Activated CD4-positive, alpha-beta memory T cell treated with anti-CD3 and anti-CD28 coated beads for 36 hours (primary cell): ENCODE data around the gene SMAD9. TPM values are rescaled to one million over a fixed set of nuclear protein-coding genes. Genes with fewer than 3 reads are reported as not detected.

Source experiments
- CTCF ChIA-PET: fragments of 350-600 bp; sonication (Branson Sonifier 250); formaldehyde crosslinking; loops from one replicate; lab custom pipeline; 2021; ENCODE audit warnings: antibody characterized with exemption, inconsistent platforms; lab: Charles Lee
- POLR2A ChIA-PET: fragments of 350-600 bp; sonication (Branson Sonifier 250); formaldehyde crosslinking; loops from one replicate; lab custom pipeline; 2021; ENCODE audit warnings: antibody characterized with exemption; lab: Charles Lee
- DNase-seq: peaks from one replicate; pipeline ENCODE4 v3.0.0-alpha.2; 2020
- H3K27ac Mint-ChIP-seq: one replicate; pipeline ENCODE4 v1.8.0; 2021; ENCODE audit warnings: mixed read lengths
- H3K27me3 Mint-ChIP-seq: one replicate; pipeline ENCODE4 v1.8.0; 2021; ENCODE audit warnings: mixed read lengths
- H3K36me3 Mint-ChIP-seq: one replicate; pipeline ENCODE4 v1.8.0; 2021; ENCODE audit warnings: mixed read lengths
- H3K4me1 Mint-ChIP-seq: one replicate; pipeline ENCODE4 v1.8.0; 2021; ENCODE audit warnings: low read depth, mixed read lengths
- H3K4me3 Mint-ChIP-seq: one replicate; pipeline ENCODE4 v1.8.0; 2021; ENCODE audit warnings: mild to moderate bottlenecking, mixed read lengths
- H3K9me3 Mint-ChIP-seq: one replicate; pipeline ENCODE4 v1.8.0; 2021; ENCODE audit warnings: mixed read lengths
- intact Hi-C: fragments of 100-400 bp; cut with micrococcal nuclease; formaldehyde crosslinking; loops from one replicate; pipeline ENCODE4 v1.15.1; 2023
- total RNA-seq, 2 experiments: library from RNA; stranded (reverse); gene quantifications; one replicate each; pipeline ENCODE4 v1.2.3, GENCODE V29; 2021

Gene SMAD9
- total RNA-seq, 2 experiments from 2014 or later, result not detected

- H3K36me3 Mint-ChIP-seq, result no peaks in the 10 kb centered on the region
- H3K4me1 Mint-ChIP-seq, result no peaks in the 10 kb centered on the region
- CTCF ChIA-PET, result interaction anchor here (1.2 to 1.5 kb wide), 2 partner anchors 9 to 16 kb away, joined by 3 read pairs; no protein-coding TSS in a partner anchor
- no peaks in the 10 kb centered on the region for H3K9me3 Mint-ChIP-seq
- POLR2A ChIA-PET, result no interaction called here
- H3K27me3 Mint-ChIP-seq, result peaks cover 12% of the 10 kb centered on the region
- H3K27ac Mint-ChIP-seq, result no peak overlapping the region
- intact Hi-C loops, result loop anchor here (2.0 to 10.0 kb wide), 2 partner anchors 130 to 214 kb away; no protein-coding TSS in a partner anchor
- H3K4me3 Mint-ChIP-seq, result no peak overlapping the region
- DNase-seq, result peak; percentile 33
These were observed 69.1 kb downstream of the SMAD9 start for GRCh38 chr13:36850790-36851438.

GRCh38 chr13:36848199-36848982, 71.6 kb downstream of the SMAD9 start:
- CTCF ChIA-PET, result interaction anchor here (0.5 to 1.3 kb wide), 6 partner anchors 10 to 134 kb away, joined by 3 to 4 read pairs (median 3); no protein-coding TSS in a partner anchor
- Mint-ChIP-seq H3K4me1 (no peaks in the 10 kb centered on the region), H3K9me3 (no peaks in the 10 kb centered on the region), H3K27ac (no peak overlapping the region), H3K27me3 (peaks cover 7% of the 10 kb centered on the region), H3K4me3 (no peak overlapping the region), H3K36me3 (no peaks in the 10 kb centered on the region)
- POLR2A ChIA-PET, result no interaction called here
- peak; percentile 30 for DNase-seq
- intact Hi-C loops, result no loop called here

GRCh38 chr13:36847606-36848005, 72.4 kb downstream of the SMAD9 start:
- H3K27ac Mint-ChIP-seq, result no peak overlapping the region
- ChIA-PET CTCF (no interaction called here), POLR2A (no interaction called here)

GRCh38 chr13:36841391-36841790, 78.6 kb downstream of the SMAD9 start:
- intact Hi-C loops, result no loop called here
- CTCF ChIA-PET, result interaction anchor here (0.7 to 2.7 kb wide), 4 partner anchors 10 to 559 kb away, joined by 3 to 9 read pairs (median 4); no protein-coding TSS in a partner anchor
- POLR2A ChIA-PET, result no interaction called here

More at GRCh38 chr13:36847606-36848005, 72.4 kb downstream of the SMAD9 start:
- intact Hi-C loops, result no loop called here
- Mint-ChIP-seq H3K36me3 (no peaks in the 10 kb centered on the region), H3K27me3 (peaks cover 7% of the 10 kb centered on the region), H3K4me1 (no peaks in the 10 kb centered on the region), H3K9me3 (no peaks in the 10 kb centered on the region), H3K4me3 (no peak overlapping the region)
- no peak for DNase-seq

GRCh38 chr13:36840718-36841250, 79.3 kb downstream of the SMAD9 start:
- POLR2A ChIA-PET, result no interaction called here
- no peak for DNase-seq
- CTCF ChIA-PET, result interaction anchor here (1.1 to 2.7 kb wide), 3 partner anchors 17 to 558 kb away, joined by 3 to 9 read pairs (median 5); no protein-coding TSS in a partner anchor
- Mint-ChIP-seq H3K4me3 (no peak overlapping the region), H3K9me3 (no peaks in the 10 kb centered on the region), H3K27me3 (no peaks in the 10 kb centered on the region), H3K4me1 (no peaks in the 10 kb centered on the region), H3K36me3 (peaks cover 2% of the 10 kb centered on the region), H3K27ac (no peak overlapping the region)
- intact Hi-C loops, result no loop called here

More at GRCh38 chr13:36841391-36841790, 78.6 kb downstream of the SMAD9 start:
- no peaks in the 10 kb centered on the region for H3K9me3 Mint-ChIP-seq
- no peak overlapping the region for H3K27ac Mint-ChIP-seq
- H3K36me3 Mint-ChIP-seq, result peaks cover 2% of the 10 kb centered on the region
- no peaks in the 10 kb centered on the region for H3K27me3 Mint-ChIP-seq
- no peaks in the 10 kb centered on the region for H3K4me1 Mint-ChIP-seq
- H3K4me3 Mint-ChIP-seq, result no peak overlapping the region
- no peak for DNase-seq

GRCh38 chr13:36839981-36840380, 80.1 kb downstream of the SMAD9 start:
- H3K27me3 Mint-ChIP-seq, result no peaks in the 10 kb centered on the region
- H3K4me1 Mint-ChIP-seq, result peaks cover 2% of the 10 kb centered on the region
- H3K36me3 Mint-ChIP-seq, result peaks cover 2% of the 10 kb centered on the region
- no peaks in the 10 kb centered on the region for H3K9me3 Mint-ChIP-seq
- DNase-seq, result no peak
- CTCF ChIA-PET, result no interaction called here
- H3K27ac Mint-ChIP-seq, result no peak overlapping the region
- no peak overlapping the region for H3K4me3 Mint-ChIP-seq
- POLR2A ChIA-PET, result no interaction called here
- intact Hi-C loops, result no loop called here

- H3K4me3 Mint-ChIP-seq, result no peak overlapping the region
- no peak overlapping the region for H3K27ac Mint-ChIP-seq
- peaks cover 2% of the 10 kb centered on the region for H3K36me3 Mint-ChIP-seq
- no peaks in the 10 kb centered on the region for H3K27me3 Mint-ChIP-seq
- POLR2A ChIA-PET, result no interaction called here
- no peak for DNase-seq
- CTCF ChIA-PET, result no interaction called here
- intact Hi-C loops, result no loop called here
- H3K9me3 Mint-ChIP-seq, result no peaks in the 10 kb centered on the region
- H3K4me1 Mint-ChIP-seq, result peaks cover 4% of the 10 kb centered on the region
These were observed 80.8 kb downstream of the SMAD9 start for GRCh38 chr13:36839281-36839680.

- DNase-seq, result no peak
- ChIA-PET POLR2A (no interaction called here), CTCF (no interaction called here)
- Mint-ChIP-seq H3K27ac (no peak overlapping the region), H3K9me3 (no peaks in the 10 kb centered on the region), H3K27me3 (no peaks in the 10 kb centered on the region), H3K36me3 (peaks cover 2% of the 10 kb centered on the region), H3K4me1 (peaks cover 4% of the 10 kb centered on the region), H3K4me3 (no peak overlapping the region)
- intact Hi-C loops, result no loop called here
These were observed 82.5 kb downstream of the SMAD9 start for GRCh38 chr13:36837354-36838092.

GRCh38 chr13:36834299-36834698, 85.7 kb downstream of the SMAD9 start:
- CTCF ChIA-PET, result interaction anchor here (1.4 to 1.6 kb wide), 2 partner anchors 16 to 24 kb away, joined by 3 read pairs; no protein-coding TSS in a partner anchor
- Mint-ChIP-seq H3K36me3 (peaks cover 7% of the 10 kb centered on the region), H3K9me3 (no peaks in the 10 kb centered on the region), H3K4me1 (peaks cover 4% of the 10 kb centered on the region), H3K27ac (no peak overlapping the region), H3K27me3 (no peaks in the 10 kb centered on the region), H3K4me3 (no peak overlapping the region)
- POLR2A ChIA-PET, result interaction anchor here (0.6 kb wide), 1 partner anchor 91 kb away, joined by 3 read pairs; no protein-coding TSS in a partner anchor
- DNase-seq, result no peak
- intact Hi-C loops, result loop anchor here (1.0 kb wide), 1 partner anchor 14 kb away; no protein-coding TSS in a partner anchor

- Mint-ChIP-seq H3K4me1 (peaks cover 4% of the 10 kb centered on the region), H3K27me3 (no peaks in the 10 kb centered on the region), H3K36me3 (peaks cover 12% of the 10 kb centered on the region), H3K9me3 (no peaks in the 10 kb centered on the region), H3K27ac (no peak overlapping the region), H3K4me3 (no peak overlapping the region)
- DNase-seq, result no peak
- CTCF ChIA-PET, result no interaction called here
- POLR2A ChIA-PET, result no interaction called here
- intact Hi-C loops, result no loop called here
These were observed 88.7 kb downstream of the SMAD9 start for GRCh38 chr13:36831291-36831690.

GRCh38 chr13:36829753-36830152, 90.3 kb downstream of the SMAD9 start:
- ChIA-PET POLR2A (no interaction called here), CTCF (interaction anchor here (0.9 kb wide), 1 partner anchor 14 kb away, joined by 4 read pairs; no protein-coding TSS in a partner anchor)
- intact Hi-C loops, result no loop called here
- Mint-ChIP-seq H3K4me3 (no peak overlapping the region), H3K9me3 (no peaks in the 10 kb centered on the region), H3K27ac (no peak overlapping the region), H3K36me3 (peaks cover 16% of the 10 kb centered on the region), H3K27me3 (no peaks in the 10 kb centered on the region), H3K4me1 (peaks cover 4% of the 10 kb centered on the region)
- no peak for DNase-seq
